Breast epithelium (tissue), 3 donors: ENCODE data around the gene TP53I11.

ENCODE experiments used
- POLR2A ChIP-seq: fragments of 450-650 bp; IDR thresholded peaks from one replicate; pipeline ENCODE4 v1.6.1; 2016; ENCODE audit warnings: antibody characterized with exemption, mild to moderate bottlenecking, moderate library complexity
- POLR2AphosphoS5 ChIP-seq, 3 donors: sonication (generic); formaldehyde crosslinking; IDR thresholded peaks; one replicate each; pipeline ENCODE4 v1.6.1; 2017; ENCODE audit warnings: antibody characterized with exemption in 3 of 3
- TF ChIP-seq, protein P1 (sequence below), 3 donors: fragments of 450-650 bp; IDR thresholded peaks; one replicate each; pipeline ENCODE4 v1.5.1; 2016 to 2017; ENCODE audit warnings: antibody characterized with exemption in 3 of 3, mild to moderate bottlenecking in 3 of 3, moderate library complexity in 3 of 3

DNA sequence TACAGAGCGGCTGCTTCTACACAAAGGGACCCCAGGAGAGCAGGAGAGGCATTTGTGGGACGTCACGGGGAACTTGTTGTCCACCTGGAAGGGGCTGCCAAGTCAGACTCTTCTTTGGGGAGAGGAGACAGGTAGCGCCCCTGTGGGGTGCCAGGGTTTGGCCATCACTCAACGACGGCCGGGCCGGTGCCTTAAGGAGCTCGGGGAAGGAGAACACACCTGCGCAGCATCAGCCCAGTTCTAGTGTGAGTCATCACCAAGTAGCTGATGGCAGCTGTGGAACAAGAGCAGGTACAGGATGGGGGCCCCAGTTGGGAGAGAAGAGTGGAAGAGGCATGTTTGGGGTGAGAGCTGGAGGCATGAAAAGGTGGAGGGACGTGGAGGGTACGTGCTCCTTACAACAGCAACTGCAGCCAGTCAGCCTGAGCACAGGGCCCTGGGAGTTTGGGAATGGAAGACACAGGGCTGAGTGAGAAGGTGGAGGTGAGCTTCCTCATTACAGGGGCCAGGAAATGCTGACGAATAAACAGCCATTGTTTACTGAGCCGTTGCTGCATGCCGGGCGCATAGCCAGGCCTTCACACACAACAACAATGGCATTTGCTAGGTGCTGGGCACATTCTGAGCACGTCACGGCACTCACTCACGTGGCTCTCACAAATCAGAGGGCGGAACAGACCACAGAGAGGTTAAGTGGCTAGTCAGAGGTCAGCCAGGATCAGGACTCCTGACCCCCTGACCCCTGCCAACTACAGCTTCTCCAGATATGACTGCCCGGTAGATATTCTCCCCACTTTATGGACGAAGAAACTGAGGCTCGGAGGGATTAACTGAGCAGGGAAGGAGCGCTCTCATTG lies 29.1 kb upstream of the TP53I11 start:
- TF ChIP-seq POLR2AphosphoS5 (IDR thresholded peaks at IDR 0.05) (peak in 2 of 3 donors; percentile 17 to 60), POLR2A (no peak)
- TF ChIP-seq, protein P1, sequence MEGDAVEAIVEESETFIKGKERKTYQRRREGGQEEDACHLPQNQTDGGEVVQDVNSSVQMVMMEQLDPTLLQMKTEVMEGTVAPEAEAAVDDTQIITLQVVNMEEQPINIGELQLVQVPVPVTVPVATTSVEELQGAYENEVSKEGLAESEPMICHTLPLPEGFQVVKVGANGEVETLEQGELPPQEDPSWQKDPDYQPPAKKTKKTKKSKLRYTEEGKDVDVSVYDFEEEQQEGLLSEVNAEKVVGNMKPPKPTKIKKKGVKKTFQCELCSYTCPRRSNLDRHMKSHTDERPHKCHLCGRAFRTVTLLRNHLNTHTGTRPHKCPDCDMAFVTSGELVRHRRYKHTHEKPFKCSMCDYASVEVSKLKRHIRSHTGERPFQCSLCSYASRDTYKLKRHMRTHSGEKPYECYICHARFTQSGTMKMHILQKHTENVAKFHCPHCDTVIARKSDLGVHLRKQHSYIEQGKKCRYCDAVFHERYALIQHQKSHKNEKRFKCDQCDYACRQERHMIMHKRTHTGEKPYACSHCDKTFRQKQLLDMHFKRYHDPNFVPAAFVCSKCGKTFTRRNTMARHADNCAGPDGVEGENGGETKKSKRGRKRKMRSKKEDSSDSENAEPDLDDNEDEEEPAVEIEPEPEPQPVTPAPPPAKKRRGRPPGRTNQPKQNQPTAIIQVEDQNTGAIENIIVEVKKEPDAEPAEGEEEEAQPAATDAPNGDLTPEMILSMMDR (IDR thresholded peaks at IDR 0.05): no peak
